ENCODE results near the gene WBP1L. TPM values are rescaled to one million over a fixed set of nuclear protein-coding genes. Genes with fewer than 3 reads are reported as not detected.

WBP1L gene
- total RNA-seq, 2 experiments from 2014 or later = 17.6 to 24.4 TPM

- Histone ChIP-seq H2AFZ (ENCODE audit: low read length) (no peak overlapping the region), H3K4me3 (ENCODE audit: low read depth, low read length, poor library complexity, severe bottlenecking) (no peak overlapping the region), H3K4me1 (ENCODE audit: insufficient read depth, low read length, poor library complexity, severe bottlenecking) (no peaks in the 10 kb centered on the region), H3K4me2 (ENCODE audit: low read length) (no peak overlapping the region), H3K9me3 (ENCODE audit: low read length) (no peaks in the 10 kb centered on the region), H3K9me2 (ENCODE audit: insufficient read depth, low read length) (no peaks in the 10 kb centered on the region), H3K27ac (ENCODE audit: low read depth, low read length, poor library complexity, severe bottlenecking) (no peak overlapping the region), H4K20me1 (ENCODE audit: insufficient read depth, low read length) (no peaks in the 10 kb centered on the region), H3K36me3 (ENCODE audit: insufficient read depth, low read length) (0 out of 2 replicates have a peak, but pooled peaks cover 6% of the 10 kb centered on the region), H3K79me2 (ENCODE audit: insufficient read depth, low read depth, low read length) (no peaks in the 10 kb centered on the region)
- DNase-seq (ENCODE audit: low spot score) = no peak
- intact Hi-C loops (cut with micrococcal nuclease; ENCODE audit: unreplicated experiment) = no loop called here
- POLR2A ChIA-PET = interaction anchor here (0.6 kb wide), 2 partner anchors 81 to 82 kb away, joined by 3 read pairs; no protein-coding TSS in a partner anchor
- no TSS peak for BruUV-seq (replicated peaks)
- TF ChIP-seq EZH2phosphoT487 (IDR thresholded peaks at IDR 0.05; ENCODE audit: borderline replicate concordance, low read depth, low read length) (no peak), CTCF (conservative IDR thresholded peaks at IDR 0.05; ENCODE audit: low read length) (no peak)
- CTCF ChIA-PET (ENCODE audit: unreplicated experiment) = no interaction called here
Observed at GRCh38 chr10:102775201-102775934, 31.6 kb downstream of the WBP1L start.

GRCh38 chr10:102775935-102776669 is 32.4 kb downstream of the WBP1L start:
- no peak overlapping the region for H3K4me3 ChIP-seq (ENCODE audit: low read depth, low read length, poor library complexity, severe bottlenecking)
- no peak for TF ChIP-seq CTCF (conservative IDR thresholded peaks at IDR 0.05; ENCODE audit: low read length)
- no peaks in the 10 kb centered on the region for H4K20me1 ChIP-seq (ENCODE audit: insufficient read depth, low read length)
- no peaks in the 10 kb centered on the region for H3K4me1 ChIP-seq (ENCODE audit: insufficient read depth, low read length, poor library complexity, severe bottlenecking)
- no peak for DNase-seq (ENCODE audit: low spot score)
- no peaks in the 10 kb centered on the region for H3K9me2 ChIP-seq (ENCODE audit: insufficient read depth, low read length)
- ChIA-PET CTCF (ENCODE audit: unreplicated experiment) (no interaction called here), POLR2A (interaction anchor here (0.6 kb wide), 1 partner anchor 80 kb away, joined by 3 read pairs; no protein-coding TSS in a partner anchor)
- H2AFZ ChIP-seq (ENCODE audit: low read length) = no peak overlapping the region
- H3K4me2 ChIP-seq (ENCODE audit: low read length) = no peak overlapping the region
- BruUV-seq (replicated peaks) = no TSS peak
- H3K79me2 ChIP-seq (ENCODE audit: insufficient read depth, low read depth, low read length) = no peaks in the 10 kb centered on the region
- no peaks in the 10 kb centered on the region for H3K9me3 ChIP-seq (ENCODE audit: low read length)
- H3K36me3 ChIP-seq (ENCODE audit: insufficient read depth, low read length) = 0 out of 2 replicates have a peak, but pooled peaks cover 6% of the 10 kb centered on the region
- H3K27ac ChIP-seq (ENCODE audit: low read depth, low read length, poor library complexity, severe bottlenecking) = no peak overlapping the region
- intact Hi-C loops (cut with micrococcal nuclease; ENCODE audit: unreplicated experiment) = no loop called here
